Kidney epithelial cell (primary cell): Measurements from ENCODE around the gene NOL11. TPM values are rescaled to one million over a fixed set of nuclear protein-coding genes. Genes with fewer than 3 reads are reported as not detected.

Source experiments
- DNase-seq: peaks from one replicate; pipeline ENCODE4 v3.0.0-alpha.2; 2010; ENCODE audit warnings: low read depth
- H3K27me3 ChIP-seq: 2 replicates; pipeline ENCODE4 v1.6.0; 2011; ENCODE audit warnings: low read length; ENCODE audit not compliant: control insufficient read depth, insufficient read depth
- H3K36me3 ChIP-seq: 2 replicates; pipeline ENCODE4 v1.5.1; 2011; ENCODE audit warnings: low read length; ENCODE audit not compliant: control insufficient read depth, insufficient read depth
- H3K4me3 ChIP-seq: 2 replicates; pipeline ENCODE4 v1.5.1; 2011; ENCODE audit warnings: low read depth, mild to moderate bottlenecking, control low read depth, low read length
- total RNA-seq: library from RNA; depleted of rRNA; stranded (reverse); fragments of >200 nt; gene quantifications from 2 replicates; pipeline ENCODE4 v1.2.3, GENCODE V29; 2015
- TF ChIP-seq, protein P1 (sequence below): IDR thresholded peaks from 2 replicates; pipeline ENCODE4 v1.5.1; 2011; ENCODE audit warnings: mild to moderate bottlenecking, moderate library complexity, low read length, control low read depth, inconsistent platforms; ENCODE audit not compliant: insufficient read depth, poor library complexity, severe bottlenecking

Gene NOL11
- total RNA-seq = 35.8 and 36.5 TPM in 2 replicates

DNA sequence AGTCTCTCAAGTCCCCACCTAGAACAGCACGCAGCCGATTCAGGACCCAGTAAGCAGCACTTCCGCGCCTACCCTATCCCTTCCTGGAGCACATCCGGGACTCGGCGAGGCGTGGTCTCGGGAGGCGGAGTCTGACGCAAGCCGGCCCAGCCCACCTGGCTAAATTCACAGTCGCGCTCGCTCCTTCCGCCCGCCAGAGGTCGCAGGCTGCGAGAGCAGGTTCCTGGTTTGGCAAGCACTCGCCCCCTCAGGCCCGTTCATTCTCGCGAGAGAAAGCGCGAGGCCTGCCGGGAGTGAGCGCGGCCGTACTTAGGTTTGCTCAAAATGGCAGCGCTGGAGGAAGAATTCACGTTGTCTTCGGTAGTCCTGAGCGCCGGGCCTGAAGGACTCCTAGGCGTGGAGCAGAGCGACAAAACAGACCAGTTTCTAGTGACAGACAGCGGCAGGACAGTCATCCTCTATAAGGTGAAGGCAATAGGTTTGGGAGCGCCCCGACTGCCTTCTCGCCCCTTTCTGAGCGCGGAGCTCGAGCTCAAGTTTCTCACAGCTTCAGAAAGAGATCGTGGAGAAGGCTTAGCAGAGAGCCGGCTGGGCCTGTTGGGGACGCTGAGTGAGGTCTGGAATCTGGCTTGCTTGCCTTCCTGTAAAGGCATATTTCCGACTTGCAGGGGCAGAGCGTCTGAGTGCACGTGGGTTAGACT is at the start of gene NOL11:
Gene NOL11 (plus strand): TSS at position 313 of the 701 bp plus-strand sequence. CDS start 12 bp downstream, at position 325.
- Histone ChIP-seq H3K4me3 (peak within 1 kb of the TSS; percentile 79), H3K36me3 (no peaks in the 10 kb centered on the region), H3K27me3 (no peaks in the 10 kb centered on the region)
- DNase-seq = peak; percentile 92
- TF ChIP-seq, protein P1, sequence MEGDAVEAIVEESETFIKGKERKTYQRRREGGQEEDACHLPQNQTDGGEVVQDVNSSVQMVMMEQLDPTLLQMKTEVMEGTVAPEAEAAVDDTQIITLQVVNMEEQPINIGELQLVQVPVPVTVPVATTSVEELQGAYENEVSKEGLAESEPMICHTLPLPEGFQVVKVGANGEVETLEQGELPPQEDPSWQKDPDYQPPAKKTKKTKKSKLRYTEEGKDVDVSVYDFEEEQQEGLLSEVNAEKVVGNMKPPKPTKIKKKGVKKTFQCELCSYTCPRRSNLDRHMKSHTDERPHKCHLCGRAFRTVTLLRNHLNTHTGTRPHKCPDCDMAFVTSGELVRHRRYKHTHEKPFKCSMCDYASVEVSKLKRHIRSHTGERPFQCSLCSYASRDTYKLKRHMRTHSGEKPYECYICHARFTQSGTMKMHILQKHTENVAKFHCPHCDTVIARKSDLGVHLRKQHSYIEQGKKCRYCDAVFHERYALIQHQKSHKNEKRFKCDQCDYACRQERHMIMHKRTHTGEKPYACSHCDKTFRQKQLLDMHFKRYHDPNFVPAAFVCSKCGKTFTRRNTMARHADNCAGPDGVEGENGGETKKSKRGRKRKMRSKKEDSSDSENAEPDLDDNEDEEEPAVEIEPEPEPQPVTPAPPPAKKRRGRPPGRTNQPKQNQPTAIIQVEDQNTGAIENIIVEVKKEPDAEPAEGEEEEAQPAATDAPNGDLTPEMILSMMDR = peak; percentile 95

GRCh38 chr17:67671493-67671892 is 46.2 kb upstream of the NOL11 start:
- H3K4me3 ChIP-seq = no peak overlapping the region
- H3K27me3 ChIP-seq = no peaks in the 10 kb centered on the region
- TF ChIP-seq, protein P1 = no peak
- DNase-seq = no peak
- no peaks in the 10 kb centered on the region for H3K36me3 ChIP-seq

DNA sequence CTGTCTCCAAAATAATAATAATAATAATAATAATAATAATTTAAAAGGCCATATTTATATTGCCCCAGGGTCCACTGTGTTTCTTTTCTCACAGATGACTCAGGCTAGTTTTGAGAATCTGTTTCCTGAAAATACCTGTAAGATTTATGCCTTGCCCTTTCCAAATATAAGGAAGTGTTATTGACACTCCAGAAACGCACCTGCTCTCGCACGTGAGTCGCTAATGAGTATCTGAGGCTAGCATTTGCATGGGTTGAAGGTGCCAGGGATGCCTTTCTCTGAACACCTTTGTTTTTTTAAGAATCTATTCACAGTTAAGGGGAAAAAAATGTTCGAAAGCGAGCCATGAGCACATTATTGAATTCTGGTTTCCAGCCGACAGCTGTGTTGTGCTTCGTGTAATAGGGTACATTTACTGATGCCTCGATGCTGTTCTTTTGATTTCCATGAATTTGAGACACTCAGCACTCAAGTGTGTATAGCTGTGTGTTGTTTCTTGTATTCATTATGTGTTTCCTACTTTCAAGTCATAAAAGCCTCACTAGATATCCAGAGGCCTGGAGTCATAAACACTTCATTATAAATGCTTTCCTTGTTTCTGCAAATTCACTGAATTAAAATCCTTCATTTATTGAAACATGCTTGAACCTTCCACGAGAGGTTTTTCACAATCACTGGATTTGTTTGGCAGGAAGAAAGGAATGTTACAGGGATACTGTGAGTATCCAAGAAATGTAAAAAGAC is 45.0 kb upstream of the NOL11 start:
- H3K36me3 ChIP-seq = no peaks in the 10 kb centered on the region
- DNase-seq = no peak

DNA sequence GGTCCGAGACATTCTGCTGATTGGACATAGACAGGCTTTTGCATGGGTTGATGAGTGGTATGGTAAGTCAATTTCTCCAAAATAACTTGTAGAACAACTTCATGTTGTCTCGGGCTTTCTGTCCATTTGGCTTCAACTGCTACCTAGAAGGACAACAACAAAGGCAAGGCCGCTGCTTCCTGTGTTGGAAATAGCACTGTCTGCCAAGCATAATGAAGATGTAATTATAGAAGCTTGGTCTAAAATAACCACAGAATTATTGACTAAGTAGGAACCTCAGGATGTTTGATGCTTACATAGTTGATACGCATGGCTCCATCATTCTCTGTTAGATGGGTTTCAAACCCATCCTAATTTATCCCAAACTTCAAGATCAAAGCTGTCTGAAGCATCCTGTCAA is 42.3 kb upstream of the NOL11 start:
- no peaks in the 10 kb centered on the region for H3K27me3 ChIP-seq
- no peak overlapping the region for H3K4me3 ChIP-seq
- DNase-seq = no peak
- TF ChIP-seq, protein P1 = no peak
- no peaks in the 10 kb centered on the region for H3K36me3 ChIP-seq

More for the DNA sequence above, 45.0 kb upstream of the NOL11 start:
- no peaks in the 10 kb centered on the region for H3K27me3 ChIP-seq
- TF ChIP-seq, protein P1 = no peak
- H3K4me3 ChIP-seq = no peak overlapping the region

DNA sequence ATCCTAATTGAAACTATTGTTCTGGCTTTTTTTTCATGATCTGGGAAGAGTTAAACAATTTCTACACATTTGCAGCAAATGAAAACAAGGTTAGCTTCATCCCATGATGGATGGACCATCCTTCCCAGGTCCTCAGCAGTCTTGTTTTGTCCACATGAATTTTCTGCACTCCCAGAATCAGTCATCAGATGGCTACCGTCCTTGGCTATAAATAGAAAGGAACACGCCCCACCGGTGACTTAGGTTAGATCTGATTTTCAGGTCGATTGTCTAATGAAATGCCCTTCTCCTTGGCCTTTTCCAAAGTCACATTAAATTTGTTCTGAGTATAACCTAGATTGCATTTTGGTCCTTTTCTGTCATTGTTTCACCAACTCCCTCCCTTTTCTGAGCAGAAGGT is 41.4 kb upstream of the NOL11 start:
- no peaks in the 10 kb centered on the region for H3K27me3 ChIP-seq
- H3K36me3 ChIP-seq = no peaks in the 10 kb centered on the region
- DNase-seq = no peak
- TF ChIP-seq, protein P1 = no peak
- no peak overlapping the region for H3K4me3 ChIP-seq
